Measurements from ENCODE around the gene ADGRL3. TPM values are rescaled to one million over a fixed set of nuclear protein-coding genes. Genes with fewer than 3 reads are reported as not detected.

ADGRL3 gene
- total and polyA plus RNA-seq, 7 donors: under 0.01 to 11.9 (median 5.4) TPM

DNA sequence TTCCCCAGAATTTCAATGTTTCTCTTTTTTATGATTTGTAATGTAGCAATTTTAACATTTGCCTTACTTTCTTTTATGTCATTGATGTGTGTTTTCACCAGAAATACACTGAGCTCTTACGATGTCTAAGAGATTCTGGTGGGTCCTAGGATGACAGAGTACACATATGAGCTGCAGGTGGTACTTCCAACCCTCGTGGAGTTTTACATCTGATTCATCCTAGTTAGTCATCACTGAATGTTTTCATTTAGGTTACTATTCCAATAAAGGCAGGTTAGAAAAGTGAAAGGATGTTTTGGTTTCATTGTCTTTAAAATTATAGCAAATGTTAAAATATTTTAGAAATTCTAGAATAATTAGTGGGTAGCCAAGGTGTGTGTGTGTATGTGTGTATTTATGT, 605.9 kb downstream of the ADGRL3 start:
- DNase-seq: no peak
- no peaks in the 10 kb centered on the region for H3K36me3 ChIP-seq
- no peak overlapping the region for H3K4me3 ChIP-seq
- intact Hi-C loops (cut with DNase I): no loop called here
- H3K4me1 ChIP-seq: no peaks in the 10 kb centered on the region
- TF ChIP-seq POLR2A (IDR thresholded peaks at IDR 0.05) (no peak), EP300 (IDR thresholded peaks at IDR 0.05) (no peak), POLR2AphosphoS5 (IDR thresholded peaks at IDR 0.05) (no peak)
- TF ChIP-seq, protein P1, sequence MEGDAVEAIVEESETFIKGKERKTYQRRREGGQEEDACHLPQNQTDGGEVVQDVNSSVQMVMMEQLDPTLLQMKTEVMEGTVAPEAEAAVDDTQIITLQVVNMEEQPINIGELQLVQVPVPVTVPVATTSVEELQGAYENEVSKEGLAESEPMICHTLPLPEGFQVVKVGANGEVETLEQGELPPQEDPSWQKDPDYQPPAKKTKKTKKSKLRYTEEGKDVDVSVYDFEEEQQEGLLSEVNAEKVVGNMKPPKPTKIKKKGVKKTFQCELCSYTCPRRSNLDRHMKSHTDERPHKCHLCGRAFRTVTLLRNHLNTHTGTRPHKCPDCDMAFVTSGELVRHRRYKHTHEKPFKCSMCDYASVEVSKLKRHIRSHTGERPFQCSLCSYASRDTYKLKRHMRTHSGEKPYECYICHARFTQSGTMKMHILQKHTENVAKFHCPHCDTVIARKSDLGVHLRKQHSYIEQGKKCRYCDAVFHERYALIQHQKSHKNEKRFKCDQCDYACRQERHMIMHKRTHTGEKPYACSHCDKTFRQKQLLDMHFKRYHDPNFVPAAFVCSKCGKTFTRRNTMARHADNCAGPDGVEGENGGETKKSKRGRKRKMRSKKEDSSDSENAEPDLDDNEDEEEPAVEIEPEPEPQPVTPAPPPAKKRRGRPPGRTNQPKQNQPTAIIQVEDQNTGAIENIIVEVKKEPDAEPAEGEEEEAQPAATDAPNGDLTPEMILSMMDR (IDR thresholded peaks at IDR 0.05): no peak
- whole genome bisulfite sequencing, 2 donors: 51 to 74% methylated on average over 2 of the region's 2 CpGs
- H3K9me3 ChIP-seq: no peaks in the 10 kb centered on the region
- no peak overlapping the region for H3K27ac ChIP-seq
- no peaks in the 10 kb centered on the region for H3K27me3 ChIP-seq

DNA sequence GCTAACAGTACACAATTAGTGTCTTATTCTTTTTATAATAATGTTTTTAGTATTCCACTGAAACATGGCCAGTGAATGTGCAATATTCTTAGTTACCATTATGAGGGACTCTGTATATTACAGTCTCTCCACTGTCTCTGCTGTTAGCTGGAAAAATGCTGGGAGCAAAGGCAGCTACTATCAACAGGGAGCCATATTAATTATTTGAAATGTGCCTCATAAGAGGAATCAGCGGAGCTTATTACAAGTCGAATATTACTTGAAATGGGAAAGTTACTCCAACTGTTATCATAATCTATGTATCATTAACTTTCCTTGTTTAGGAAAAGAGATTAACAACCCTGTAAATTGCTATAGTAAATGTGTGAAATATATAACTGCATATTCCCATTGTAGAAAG, 612.0 kb downstream of the ADGRL3 start:
- Histone ChIP-seq H3K36me3 (no peaks in the 10 kb centered on the region), H3K27ac (no peak overlapping the region), H3K27me3 (no peaks in the 10 kb centered on the region), H3K9me3 (no peaks in the 10 kb centered on the region), H3K4me1 (no peaks in the 10 kb centered on the region), H3K4me3 (no peak overlapping the region)
- DNase-seq: no peak
- intact Hi-C loops (cut with DNase I): no loop called here
- TF ChIP-seq POLR2A (IDR thresholded peaks at IDR 0.05) (no peak), POLR2AphosphoS5 (IDR thresholded peaks at IDR 0.05) (no peak), EP300 (IDR thresholded peaks at IDR 0.05) (no peak)
- TF ChIP-seq, protein P1 (IDR thresholded peaks at IDR 0.05): no peak
- 64 to 90% methylated on average over 2 of the region's 2 CpGs for WGBS, 2 donors

DNA sequence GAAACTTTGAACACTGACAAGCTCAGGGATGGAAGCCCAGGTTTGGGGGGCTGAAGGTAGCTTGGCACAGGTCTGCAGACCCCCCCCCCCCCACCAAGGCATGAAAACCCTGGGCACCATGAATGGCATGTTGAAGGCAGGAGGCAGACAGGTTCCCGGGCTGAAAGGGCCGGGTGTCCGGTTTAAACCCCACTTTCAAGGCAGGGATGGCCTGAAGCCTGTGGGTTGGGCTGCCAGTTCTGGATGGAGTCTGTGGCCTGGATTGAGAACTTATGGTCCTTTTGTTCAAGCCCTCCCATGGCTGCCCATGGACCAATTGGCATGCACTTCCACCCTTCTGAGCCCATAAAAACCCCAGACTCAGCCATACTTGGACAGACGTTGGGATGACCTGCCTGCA, 616.9 kb downstream of the ADGRL3 start:
- Histone ChIP-seq H3K36me3 (no peaks in the 10 kb centered on the region), H3K27me3 (no peaks in the 10 kb centered on the region), H3K27ac (no peak overlapping the region), H3K9me3 (no peaks in the 10 kb centered on the region), H3K4me1 (no peaks in the 10 kb centered on the region), H3K4me3 (no peak overlapping the region)
- DNase-seq: no peak
- intact Hi-C loops (cut with DNase I): no loop called here
- no peak for TF ChIP-seq EP300 (IDR thresholded peaks at IDR 0.05)
- TF ChIP-seq, protein P1 (IDR thresholded peaks at IDR 0.05): no peak
- no peak for TF ChIP-seq POLR2A (IDR thresholded peaks at IDR 0.05)
- TF ChIP-seq POLR2AphosphoS5 (IDR thresholded peaks at IDR 0.05): no peak
- WGBS, 2 donors: 90 to 96% methylated on average over 4 of the region's 4 CpGs

DNA sequence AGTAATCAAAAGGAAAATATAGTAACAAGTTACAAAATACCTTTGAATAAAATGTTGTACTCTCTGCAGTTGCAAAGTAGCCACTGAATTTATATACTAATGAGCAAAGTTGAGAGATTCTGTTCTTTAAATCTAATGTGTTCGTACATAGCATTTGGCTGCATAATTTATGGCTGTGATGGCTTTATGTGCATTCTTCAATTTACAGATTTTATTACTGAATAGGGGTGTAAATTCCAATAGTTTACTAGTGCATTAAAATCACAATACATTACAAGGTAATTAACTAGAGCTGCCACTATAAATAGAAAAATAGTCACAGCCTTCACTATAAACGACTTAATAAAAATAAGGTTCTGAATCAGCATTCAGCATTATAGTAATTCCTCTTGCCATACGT, 620.0 kb downstream of the ADGRL3 start:
- Histone ChIP-seq H3K36me3 (no peaks in the 10 kb centered on the region), H3K4me3 (no peak overlapping the region), H3K4me1 (no peaks in the 10 kb centered on the region), H3K9me3 (no peaks in the 10 kb centered on the region), H3K27ac (no peak overlapping the region), H3K27me3 (no peaks in the 10 kb centered on the region)
- TF ChIP-seq EP300 (IDR thresholded peaks at IDR 0.05) (no peak), POLR2A (IDR thresholded peaks at IDR 0.05) (no peak), POLR2AphosphoS5 (IDR thresholded peaks at IDR 0.05) (no peak)
- TF ChIP-seq, protein P1 (IDR thresholded peaks at IDR 0.05): no peak
- intact Hi-C loops (cut with DNase I): no loop called here
- 51 to 64% methylated on average over 3 of the region's 3 CpGs for WGBS, 2 donors
- no peak for DNase-seq

DNA sequence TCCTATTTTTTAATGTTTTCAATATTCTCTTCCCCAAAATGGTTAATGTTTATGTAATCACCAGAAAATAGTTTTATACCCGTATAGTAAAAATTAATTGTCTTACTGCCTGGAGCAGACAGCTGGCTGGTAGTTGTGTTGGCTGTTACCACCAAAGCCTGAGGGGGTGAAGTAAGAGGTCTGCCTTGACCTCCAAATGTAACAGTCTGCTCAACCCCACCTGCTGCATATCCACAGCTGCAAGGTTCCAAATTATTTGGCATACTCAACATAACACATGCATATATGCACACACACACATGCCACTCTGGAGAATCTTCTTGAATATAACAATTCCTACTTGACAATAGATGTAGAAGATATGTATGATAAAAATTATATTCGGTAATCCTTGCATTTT, 624.3 kb downstream of the ADGRL3 start:
- Histone ChIP-seq H3K9me3 (no peaks in the 10 kb centered on the region), H3K36me3 (no peaks in the 10 kb centered on the region)
- 51 to 73% methylated on average over 2 of the region's 2 CpGs for WGBS, 2 donors

More for the DNA sequence above, 624.3 kb downstream of the ADGRL3 start:
- no peak overlapping the region for H3K4me3 ChIP-seq
- no peak overlapping the region for H3K27ac ChIP-seq
- TF ChIP-seq, protein P1 (IDR thresholded peaks at IDR 0.05): no peak
- TF ChIP-seq POLR2A (IDR thresholded peaks at IDR 0.05) (no peak), POLR2AphosphoS5 (IDR thresholded peaks at IDR 0.05) (no peak), EP300 (IDR thresholded peaks at IDR 0.05) (no peak)
- H3K27me3 ChIP-seq: no peaks in the 10 kb centered on the region
- no peaks in the 10 kb centered on the region for H3K4me1 ChIP-seq
- DNase-seq: no peak
- intact Hi-C loops (cut with DNase I): no loop called here
